Measurements from ENCODE around the gene PCDHGA2. TPM values are rescaled to one million over a fixed set of nuclear protein-coding genes. Genes with fewer than 3 reads are reported as not detected.

PCDHGA2 gene
- total and polyA plus RNA-seq, 4 donors, result 0.23 to 0.46 (median 0.34) TPM

DNA sequence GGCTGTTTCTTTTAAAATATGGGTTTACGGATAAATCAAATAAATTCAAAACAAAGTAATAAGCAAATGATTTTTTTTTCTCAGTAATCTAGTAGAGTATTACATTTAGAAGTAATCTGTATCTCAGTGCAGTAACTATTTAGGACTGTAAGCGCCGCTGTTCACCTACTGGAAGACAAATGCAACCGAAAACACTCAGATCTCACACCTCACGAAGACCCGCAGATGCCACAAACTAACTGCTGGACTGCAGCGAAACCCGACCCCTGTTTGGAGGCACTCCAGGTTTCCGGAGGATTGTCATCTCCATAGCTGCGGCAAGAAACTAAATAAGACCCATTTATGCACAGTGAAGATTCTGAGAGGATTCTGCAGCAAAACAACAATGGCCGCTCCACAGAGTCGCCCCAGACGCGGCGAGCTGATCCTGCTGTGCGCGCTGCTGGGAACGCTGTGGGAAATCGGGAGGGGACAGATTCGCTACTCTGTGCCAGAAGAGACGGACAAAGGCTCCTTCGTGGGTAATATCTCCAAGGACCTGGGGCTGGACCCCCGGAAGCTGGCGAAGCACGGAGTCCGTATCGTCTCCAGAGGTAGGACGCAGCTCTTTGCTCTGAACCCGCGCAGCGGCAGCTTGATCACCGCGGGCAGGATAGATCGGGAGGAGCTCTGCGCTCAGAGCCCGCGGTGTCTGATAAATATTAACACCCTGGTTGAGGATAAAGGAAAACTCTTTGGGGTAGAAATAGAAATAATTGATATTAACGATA is 54.1 kb downstream of the PCDHGA2 start, which contains the start of gene PCDHGA8 (continued):
- TF ChIP-seq, protein P1, sequence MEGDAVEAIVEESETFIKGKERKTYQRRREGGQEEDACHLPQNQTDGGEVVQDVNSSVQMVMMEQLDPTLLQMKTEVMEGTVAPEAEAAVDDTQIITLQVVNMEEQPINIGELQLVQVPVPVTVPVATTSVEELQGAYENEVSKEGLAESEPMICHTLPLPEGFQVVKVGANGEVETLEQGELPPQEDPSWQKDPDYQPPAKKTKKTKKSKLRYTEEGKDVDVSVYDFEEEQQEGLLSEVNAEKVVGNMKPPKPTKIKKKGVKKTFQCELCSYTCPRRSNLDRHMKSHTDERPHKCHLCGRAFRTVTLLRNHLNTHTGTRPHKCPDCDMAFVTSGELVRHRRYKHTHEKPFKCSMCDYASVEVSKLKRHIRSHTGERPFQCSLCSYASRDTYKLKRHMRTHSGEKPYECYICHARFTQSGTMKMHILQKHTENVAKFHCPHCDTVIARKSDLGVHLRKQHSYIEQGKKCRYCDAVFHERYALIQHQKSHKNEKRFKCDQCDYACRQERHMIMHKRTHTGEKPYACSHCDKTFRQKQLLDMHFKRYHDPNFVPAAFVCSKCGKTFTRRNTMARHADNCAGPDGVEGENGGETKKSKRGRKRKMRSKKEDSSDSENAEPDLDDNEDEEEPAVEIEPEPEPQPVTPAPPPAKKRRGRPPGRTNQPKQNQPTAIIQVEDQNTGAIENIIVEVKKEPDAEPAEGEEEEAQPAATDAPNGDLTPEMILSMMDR (IDR thresholded peaks at IDR 0.05; ENCODE audit: low read depth, low read length, missing input control), result no peak
- TF ChIP-seq, protein P2, sequence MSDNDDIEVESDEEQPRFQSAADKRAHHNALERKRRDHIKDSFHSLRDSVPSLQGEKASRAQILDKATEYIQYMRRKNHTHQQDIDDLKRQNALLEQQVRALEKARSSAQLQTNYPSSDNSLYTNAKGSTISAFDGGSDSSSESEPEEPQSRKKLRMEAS (IDR thresholded peaks at IDR 0.05), result no peak
- no peak for TF ChIP-seq GABPA (IDR thresholded peaks at IDR 0.05 in 1 of 2, conservative IDR thresholded peaks at IDR 0.05 in 1 of 2)

Other genes starting within 250 kb of the PCDHGA2 start
Only the 30 nearest of the 38 such genes appear.
- under 1 TPM; 0.09 to 0.25 TPM for gene PCDHB9, start 151.6 kb upstream of the PCDHGA2 start, total RNA-seq
- under 1 TPM; 0.03 to 0.07 TPM for gene PCDHB9, start 151.6 kb upstream of the PCDHGA2 start, polyA plus RNA-seq
- under 1 TPM; 0.14 to 0.17 TPM for gene PCDHB10, start 146.4 kb upstream of the PCDHGA2 start, total RNA-seq
- gene PCDHB10, start 146.4 kb upstream of the PCDHGA2 start, polyA plus RNA-seq, result under 1 TPM; 0.07 TPM
- under 1 TPM; 0.23 to 0.33 TPM for gene PCDHB11, start 139.1 kb upstream of the PCDHGA2 start, total RNA-seq
- gene PCDHB11, start 139.1 kb upstream of the PCDHGA2 start, polyA plus RNA-seq, result under 1 TPM; 0.08 to 0.09 TPM
- under 1 TPM; 0.28 to 0.33 TPM for gene PCDHB12, start 130.0 kb upstream of the PCDHGA2 start, total RNA-seq
- gene PCDHB12, start 130.0 kb upstream of the PCDHGA2 start, polyA plus RNA-seq, result under 1 TPM; 0.06 to 0.12 TPM
- under 1 TPM; 0.19 to 0.42 TPM for gene PCDHB13, start 124.8 kb upstream of the PCDHGA2 start, total RNA-seq
- gene PCDHB13, start 124.8 kb upstream of the PCDHGA2 start, polyA plus RNA-seq, result under 1 TPM; 0.11 to 0.17 TPM
- gene PCDHB14, start 115.4 kb upstream of the PCDHGA2 start, total RNA-seq, result under 1 TPM; 0.42 to 0.47 TPM
- under 1 TPM; 0.10 to 0.23 TPM for gene PCDHB14, start 115.4 kb upstream of the PCDHGA2 start, polyA plus RNA-seq
- under 1 TPM; 0.28 to 0.59 TPM for gene PCDHB15, start 93.4 kb upstream of the PCDHGA2 start, total RNA-seq
- gene PCDHB15, start 93.4 kb upstream of the PCDHGA2 start, polyA plus RNA-seq, result under 1 TPM; 0.21 to 0.52 TPM
- under 1 TPM; 0.19 to 0.42 TPM for gene SLC25A2, start 34.7 kb upstream of the PCDHGA2 start, total RNA-seq
- not detected for gene SLC25A2, start 34.7 kb upstream of the PCDHGA2 start, polyA plus RNA-seq
- gene TAF7, start 18.0 kb upstream of the PCDHGA2 start, total RNA-seq, result 10 to 100 TPM; 25.7 to 36.3 TPM
- 10 to 100 TPM; 23.5 to 30.8 TPM for gene TAF7, start 18.0 kb upstream of the PCDHGA2 start, polyA plus RNA-seq
- under 1 TPM; 0.05 to 0.08 TPM for gene PCDHGA1, start 8.2 kb upstream of the PCDHGA2 start, total RNA-seq
- under 1 TPM in 1 of 2 donors, not detected in 1; 0.05 TPM for gene PCDHGA1, start 8.2 kb upstream of the PCDHGA2 start, polyA plus RNA-seq
- gene PCDHGA3, start 5.1 kb downstream of the PCDHGA2 start, total RNA-seq, result under 1 TPM; 0.09 to 0.59 TPM
- under 1 TPM; 0.25 to 0.32 TPM for gene PCDHGA3, start 5.1 kb downstream of the PCDHGA2 start, polyA plus RNA-seq
- under 1 TPM; 0.14 to 0.75 TPM for gene PCDHGB1, start 11.3 kb downstream of the PCDHGA2 start, total RNA-seq
- under 1 TPM; 0.10 to 0.11 TPM for gene PCDHGB1, start 11.3 kb downstream of the PCDHGA2 start, polyA plus RNA-seq
- under 1 TPM; 0.23 to 0.92 TPM for gene PCDHGA4, start 16.3 kb downstream of the PCDHGA2 start, total RNA-seq
- under 1 TPM; 0.15 to 0.21 TPM for gene PCDHGA4, start 16.3 kb downstream of the PCDHGA2 start, polyA plus RNA-seq
- gene PCDHGB2, start 21.2 kb downstream of the PCDHGA2 start, total RNA-seq, result 1 to 10 TPM in 1 of 2 donors, under 1 TPM in 1; 0.47 to 1.0 TPM
- under 1 TPM in 1 of 2 donors, not detected in 1; 0.28 TPM for gene PCDHGB2, start 21.2 kb downstream of the PCDHGA2 start, polyA plus RNA-seq
- gene PCDHGA5, start 25.4 kb downstream of the PCDHGA2 start, total RNA-seq, result under 1 TPM; 0.09 to 0.50 TPM
- gene PCDHGA5, start 25.4 kb downstream of the PCDHGA2 start, polyA plus RNA-seq, result under 1 TPM; 0.04 to 0.08 TPM
- gene PCDHGB3, start 31.5 kb downstream of the PCDHGA2 start, total RNA-seq, result 1 to 10 TPM in 1 of 2 donors, under 1 TPM in 1; 0.37 to 1.2 TPM
- under 1 TPM in 1 of 2 donors, not detected in 1; 0.07 TPM for gene PCDHGB3, start 31.5 kb downstream of the PCDHGA2 start, polyA plus RNA-seq
- under 1 TPM; 0.37 to 0.67 TPM for gene PCDHGA6, start 35.1 kb downstream of the PCDHGA2 start, total RNA-seq
- under 1 TPM; 0.08 to 0.18 TPM for gene PCDHGA6, start 35.1 kb downstream of the PCDHGA2 start, polyA plus RNA-seq
- under 1 TPM; 0.19 to 0.67 TPM for gene PCDHGA7, start 44.0 kb downstream of the PCDHGA2 start, total RNA-seq
- under 1 TPM; 0.21 TPM for gene PCDHGA7, start 44.0 kb downstream of the PCDHGA2 start, polyA plus RNA-seq
- 1 to 10 TPM; 1.7 to 2.8 TPM for gene PCDHGB4, start 48.9 kb downstream of the PCDHGA2 start, total RNA-seq
- 1 to 10 TPM in 1 of 2 donors, under 1 TPM in 1; 0.76 to 1.4 TPM for gene PCDHGB4, start 48.9 kb downstream of the PCDHGA2 start, polyA plus RNA-seq
- under 1 TPM; 0.14 to 0.75 TPM for gene PCDHGA8, start 53.9 kb downstream of the PCDHGA2 start, total RNA-seq
- gene PCDHGA8, start 53.9 kb downstream of the PCDHGA2 start, polyA plus RNA-seq, result under 1 TPM; 0.02 to 0.13 TPM
- 1 to 10 TPM; 2.5 to 3.8 TPM for gene PCDHGB5, start 59.2 kb downstream of the PCDHGA2 start, total RNA-seq
- 1 to 10 TPM in 1 of 2 donors, under 1 TPM in 1; 0.76 to 2.0 TPM for gene PCDHGB5, start 59.2 kb downstream of the PCDHGA2 start, polyA plus RNA-seq
- gene PCDHGA9, start 64.0 kb downstream of the PCDHGA2 start, total RNA-seq, result 1 to 10 TPM in 1 of 2 donors, under 1 TPM in 1; 0.51 to 2.8 TPM
- under 1 TPM; 0.11 to 0.63 TPM for gene PCDHGA9, start 64.0 kb downstream of the PCDHGA2 start, polyA plus RNA-seq
- gene PCDHGB6, start 69.3 kb downstream of the PCDHGA2 start, total RNA-seq, result 1 to 10 TPM; 1.4 to 2.8 TPM
- gene PCDHGB6, start 69.3 kb downstream of the PCDHGA2 start, polyA plus RNA-seq, result 1 to 10 TPM in 1 of 2 donors, under 1 TPM in 1; 0.53 to 1.8 TPM
- 1 to 10 TPM; 2.0 to 3.9 TPM for gene PCDHGA10, start 74.2 kb downstream of the PCDHGA2 start, total RNA-seq
- gene PCDHGA10, start 74.2 kb downstream of the PCDHGA2 start, polyA plus RNA-seq, result 1 to 10 TPM; 1.2 to 1.3 TPM
- 1 to 10 TPM; 1.6 to 3.1 TPM for gene PCDHGB7, start 78.9 kb downstream of the PCDHGA2 start, total RNA-seq
- gene PCDHGB7, start 78.9 kb downstream of the PCDHGA2 start, polyA plus RNA-seq, result under 1 TPM; 0.74 to 0.78 TPM
- gene PCDHGA11, start 82.3 kb downstream of the PCDHGA2 start, total RNA-seq, result 1 to 10 TPM in 1 of 2 donors, under 1 TPM in 1; 0.75 to 2.5 TPM
- gene PCDHGA11, start 82.3 kb downstream of the PCDHGA2 start, polyA plus RNA-seq, result under 1 TPM; 0.22 to 0.25 TPM
- gene PCDHGA12, start 91.7 kb downstream of the PCDHGA2 start, total RNA-seq, result 1 to 10 TPM in 1 of 2 donors, under 1 TPM in 1; 0.37 to 1.9 TPM
- gene PCDHGA12, start 91.7 kb downstream of the PCDHGA2 start, polyA plus RNA-seq, result under 1 TPM; 0.39 to 0.74 TPM
- gene PCDHGC3, start 137.2 kb downstream of the PCDHGA2 start, total RNA-seq, result 1 to 10 TPM; 3.7 to 5.7 TPM
- 10 to 100 TPM in 1 of 2 donors, 1 to 10 TPM in 1; 6.8 to 11.0 TPM for gene PCDHGC3, start 137.2 kb downstream of the PCDHGA2 start, polyA plus RNA-seq
- gene PCDHGC4, start 146.3 kb downstream of the PCDHGA2 start, total RNA-seq, result 1 to 10 TPM in 1 of 2 donors, under 1 TPM in 1; 0.33 to 1.4 TPM
- not detected for gene PCDHGC4, start 146.3 kb downstream of the PCDHGA2 start, polyA plus RNA-seq
- gene PCDHGC5, start 150.3 kb downstream of the PCDHGA2 start, total RNA-seq, result 1 to 10 TPM in 1 of 2 donors, under 1 TPM in 1; 0.19 to 1.1 TPM
- under 1 TPM in 1 of 2 donors, not detected in 1; 0.02 TPM for gene PCDHGC5, start 150.3 kb downstream of the PCDHGA2 start, polyA plus RNA-seq